Activated CD8-positive, alpha-beta memory T cell treated with anti-CD3 and anti-CD28 coated beads for 48 hours (primary cell): Measurements from ENCODE around the gene CRTC3.

ENCODE experiments used
- DNase-seq, 3 experiments: peaks; one replicate each; pipeline ENCODE4 v3.0.0-alpha.2; 2020; ENCODE audit warnings: low read depth in 2 of 3, low spot score in 2 of 3

CRTC3 gene

GRCh38 chr15:90592131-90592881 is 62.6 kb downstream of the CRTC3 start:
- DNase-seq = no peak

- DNase-seq = no peak
Observed at GRCh38 chr15:90593499-90594158, 63.9 kb downstream of the CRTC3 start.

- peak; percentile 38 to 54 (median 38) for DNase-seq
Observed at GRCh38 chr15:90594301-90594738, 64.6 kb downstream of the CRTC3 start.

GRCh38 chr15:90595763-90596155 is 66.0 kb downstream of the CRTC3 start:
- no peak for DNase-seq

GRCh38 chr15:90596943-90597342 is 67.2 kb downstream of the CRTC3 start:
- no peak for DNase-seq

GRCh38 chr15:90597577-90597976 is 67.9 kb downstream of the CRTC3 start:
- DNase-seq = no peak

GRCh38 chr15:90598031-90598577 is 68.4 kb downstream of the CRTC3 start:
- DNase-seq = no peak

GRCh38 chr15:90598679-90599078 is 69.0 kb downstream of the CRTC3 start:
- DNase-seq = no peak

- no peak for DNase-seq
Observed at GRCh38 chr15:90599116-90599515, 69.4 kb downstream of the CRTC3 start.

- no peak for DNase-seq
Observed at GRCh38 chr15:90599644-90600043, 69.9 kb downstream of the CRTC3 start.

- DNase-seq = no peak
Observed at GRCh38 chr15:90600954-90601353, 71.2 kb downstream of the CRTC3 start.

- DNase-seq = no peak
Observed at GRCh38 chr15:90603893-90604292, 74.2 kb downstream of the CRTC3 start.

GRCh38 chr15:90606641-90607040 is 76.9 kb downstream of the CRTC3 start:
- no peak for DNase-seq

- DNase-seq = no peak
Observed at GRCh38 chr15:90607361-90607760, 77.6 kb downstream of the CRTC3 start.

- no peak for DNase-seq
Observed at GRCh38 chr15:90609242-90610180, 79.8 kb downstream of the CRTC3 start.

GRCh38 chr15:90610190-90610589 is 80.5 kb downstream of the CRTC3 start:
- DNase-seq = no peak

- no peak for DNase-seq
Observed at GRCh38 chr15:90611157-90611556, 81.4 kb downstream of the CRTC3 start.

- DNase-seq = no peak
Observed at GRCh38 chr15:90617171-90617570, 87.4 kb downstream of the CRTC3 start.

- no peak for DNase-seq
Observed at GRCh38 chr15:90617668-90618097, 88.0 kb downstream of the CRTC3 start.

GRCh38 chr15:90618330-90619125 is 88.8 kb downstream of the CRTC3 start:
- no peak for DNase-seq
